ENCODE data around the gene PIK3C2B. TPM values are rescaled to one million over a fixed set of nuclear protein-coding genes. Genes with fewer than 3 reads are reported as not detected.

The PIK3C2B gene
- total RNA-seq, 1 experiment from 2014 or later = 52.4 TPM

GRCh38 chr1:204506201-204506968 is 11.8 kb upstream of the PIK3C2B start:
- H3K9me2 ChIP-seq (ENCODE audit: insufficient read depth) = no peaks in the 10 kb centered on the region
- H3K4me1 ChIP-seq (replicated peaks; ENCODE audit: insufficient read depth) = peaks cover 40% of the 10 kb centered on the region
- peak overlapping the region; percentile 93 for H3K27ac ChIP-seq
- BruUV-seq (replicated peaks) = no TSS peak
- no peaks in the 10 kb centered on the region for H4K20me1 ChIP-seq (ENCODE audit: insufficient read depth)
- no peaks in the 10 kb centered on the region for H3K27me3 ChIP-seq (ENCODE audit: insufficient read depth, low read depth)
- H3K79me2 ChIP-seq (ENCODE audit: low read depth) = no peaks in the 10 kb centered on the region
- POLR2A ChIA-PET (ENCODE audit: unreplicated experiment) = interaction anchor here (0.5 to 1.9 kb wide), 10 partner anchors 10 to 131 kb away, joined by 3 to 36 read pairs (median 6); partner anchors contain the start of gene MDM4
- no peaks in the 10 kb centered on the region for H3K9me3 ChIP-seq (ENCODE audit: insufficient read depth, low read depth)
- peak overlapping the region; percentile 88 for H3K4me2 ChIP-seq
- TF ChIP-seq EZH2 (IDR thresholded peaks at IDR 0.05; ENCODE audit: low read depth) (no peak), CTCF (conservative IDR thresholded peaks at IDR 0.05) (no peak)
- H3K4me3 ChIP-seq = peak overlapping the region; percentile 65
- intact Hi-C loops (cut with micrococcal nuclease; ENCODE audit: unreplicated experiment) = loop anchor here (5.0 kb wide), 3 partner anchors 129 to 334 kb away; no protein-coding TSS in a partner anchor
- peak overlapping the region; percentile 88 for H2AFZ ChIP-seq
- H3K36me3 ChIP-seq (ENCODE audit: low read depth) = no peaks in the 10 kb centered on the region
- CTCF ChIA-PET = interaction anchor here (0.5 to 2.8 kb wide), 13 partner anchors 58 to 1091 kb away, joined by 3 to 27 read pairs (median 4); partner anchors contain the start of gene GOLT1A
- peaks cover 52% of the 10 kb centered on the region for H3F3A ChIP-seq (ENCODE audit: insufficient read depth, low read depth)
- peak; percentile 79 to 89 for DNase-seq

GRCh38 chr1:204505674-204506200 is 11.1 kb upstream of the PIK3C2B start:
- Histone ChIP-seq H3K27ac (peak overlapping the region; percentile 93), H3K9me2 (ENCODE audit: insufficient read depth) (no peaks in the 10 kb centered on the region), H3K4me3 (peak overlapping the region; percentile 65), H3K9me3 (ENCODE audit: insufficient read depth, low read depth) (no peaks in the 10 kb centered on the region), H4K20me1 (ENCODE audit: insufficient read depth) (no peaks in the 10 kb centered on the region), H2AFZ (peak overlapping the region; percentile 88), H3K79me2 (ENCODE audit: low read depth) (no peaks in the 10 kb centered on the region), H3K4me1 (replicated peaks; ENCODE audit: insufficient read depth) (peaks cover 40% of the 10 kb centered on the region), H3K4me2 (peak overlapping the region; percentile 88), H3K27me3 (ENCODE audit: insufficient read depth, low read depth) (no peaks in the 10 kb centered on the region), H3K36me3 (ENCODE audit: low read depth) (no peaks in the 10 kb centered on the region), H3F3A (ENCODE audit: insufficient read depth, low read depth) (peaks cover 52% of the 10 kb centered on the region)
- no TSS peak for BruUV-seq (replicated peaks)
- intact Hi-C loops (cut with micrococcal nuclease; ENCODE audit: unreplicated experiment) = loop anchor here (5.0 kb wide), 3 partner anchors 128 to 333 kb away; no protein-coding TSS in a partner anchor
- POLR2A ChIA-PET (ENCODE audit: unreplicated experiment) = interaction anchor here (0.6 to 1.4 kb wide), 4 partner anchors 57 to 107 kb away, joined by 3 to 17 read pairs (median 5); no protein-coding TSS in a partner anchor
- no peak for DNase-seq
- CTCF ChIA-PET = interaction anchor here (0.5 to 2.8 kb wide), 7 partner anchors 58 to 343 kb away, joined by 3 to 27 read pairs (median 3); partner anchors contain the start of gene GOLT1A
- no peak for TF ChIP-seq CTCF (conservative IDR thresholded peaks at IDR 0.05)
- no peak for TF ChIP-seq EZH2 (IDR thresholded peaks at IDR 0.05; ENCODE audit: low read depth)

GRCh38 chr1:204503913-204504519 is 9.4 kb upstream of the PIK3C2B start:
- TF ChIP-seq EZH2 (IDR thresholded peaks at IDR 0.05; ENCODE audit: low read depth) (no peak), CTCF (conservative IDR thresholded peaks at IDR 0.05) (no peak)
- Histone ChIP-seq H3K36me3 (ENCODE audit: low read depth) (no peaks in the 10 kb centered on the region), H3K9me2 (ENCODE audit: insufficient read depth) (no peaks in the 10 kb centered on the region), H3K27me3 (ENCODE audit: insufficient read depth, low read depth) (no peaks in the 10 kb centered on the region), H3K9me3 (ENCODE audit: insufficient read depth, low read depth) (no peaks in the 10 kb centered on the region), H3K4me3 (no peak overlapping the region), H4K20me1 (ENCODE audit: insufficient read depth) (no peaks in the 10 kb centered on the region), H3K4me1 (replicated peaks; ENCODE audit: insufficient read depth) (peaks cover 35% of the 10 kb centered on the region), H3K79me2 (ENCODE audit: low read depth) (no peaks in the 10 kb centered on the region), H2AFZ (no peak overlapping the region), H3K27ac (no peak overlapping the region), H3F3A (ENCODE audit: insufficient read depth, low read depth) (peaks cover 44% of the 10 kb centered on the region), H3K4me2 (no peak overlapping the region)
- no TSS peak for BruUV-seq (replicated peaks)
- no peak for DNase-seq
- CTCF ChIA-PET = interaction anchor here (0.6 to 0.7 kb wide), 2 partner anchors 51 to 71 kb away, joined by 4 to 11 read pairs; no protein-coding TSS in a partner anchor
- POLR2A ChIA-PET (ENCODE audit: unreplicated experiment) = interaction anchor here (0.6 kb wide), 1 partner anchor 17 kb away, joined by 6 read pairs; no protein-coding TSS in a partner anchor
- intact Hi-C loops (cut with micrococcal nuclease; ENCODE audit: unreplicated experiment) = loop anchor here (1.0 to 2.0 kb wide), 3 partner anchors 55 to 289 kb away; no protein-coding TSS in a partner anchor

All from PC-9 (cell line).